Epithelial cell of esophagus (primary cell): ENCODE measurements around the gene GFOD1.

Source experiments
- DNase-seq: peaks from one replicate; pipeline ENCODE4 v3.0.0; 2010; ENCODE audit warnings: low read depth
- H3K4me3 ChIP-seq: 2 replicates; pipeline ENCODE4 v1.5.1; 2011; ENCODE audit warnings: mild to moderate bottlenecking, low read length, control low read depth
- TF ChIP-seq, protein P1 (sequence below): IDR thresholded peaks from 2 replicates; pipeline ENCODE4 v1.5.1; 2011; ENCODE audit warnings: low read depth, mild to moderate bottlenecking, low read length, control low read depth, inconsistent platforms; ENCODE audit not compliant: insufficient read depth; ENCODE audit errors: missing control alignments

The GFOD1 gene

DNA sequence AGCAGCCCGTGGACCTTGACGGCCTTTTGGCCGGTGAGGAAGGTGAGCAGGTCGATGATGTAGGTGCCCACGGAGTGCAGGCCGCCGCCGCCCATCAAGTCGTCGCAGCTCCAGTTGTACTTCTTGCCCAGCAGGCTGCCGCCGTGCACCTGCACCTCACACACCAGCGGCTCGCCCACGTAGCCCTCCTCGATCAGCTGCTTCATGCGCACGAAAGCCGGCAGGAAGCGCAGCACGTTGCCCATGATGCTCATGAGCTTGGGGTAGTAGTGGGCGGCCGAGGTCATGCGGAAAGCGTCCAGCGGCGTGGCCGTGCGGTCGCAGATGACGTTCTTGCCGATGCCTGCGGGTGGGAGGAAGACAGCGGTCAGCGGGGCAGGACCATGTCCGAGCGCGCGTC lies 122.1 kb downstream of the GFOD1 start:
- H3K4me3 ChIP-seq, result no peak overlapping the region
- TF ChIP-seq, protein P1, sequence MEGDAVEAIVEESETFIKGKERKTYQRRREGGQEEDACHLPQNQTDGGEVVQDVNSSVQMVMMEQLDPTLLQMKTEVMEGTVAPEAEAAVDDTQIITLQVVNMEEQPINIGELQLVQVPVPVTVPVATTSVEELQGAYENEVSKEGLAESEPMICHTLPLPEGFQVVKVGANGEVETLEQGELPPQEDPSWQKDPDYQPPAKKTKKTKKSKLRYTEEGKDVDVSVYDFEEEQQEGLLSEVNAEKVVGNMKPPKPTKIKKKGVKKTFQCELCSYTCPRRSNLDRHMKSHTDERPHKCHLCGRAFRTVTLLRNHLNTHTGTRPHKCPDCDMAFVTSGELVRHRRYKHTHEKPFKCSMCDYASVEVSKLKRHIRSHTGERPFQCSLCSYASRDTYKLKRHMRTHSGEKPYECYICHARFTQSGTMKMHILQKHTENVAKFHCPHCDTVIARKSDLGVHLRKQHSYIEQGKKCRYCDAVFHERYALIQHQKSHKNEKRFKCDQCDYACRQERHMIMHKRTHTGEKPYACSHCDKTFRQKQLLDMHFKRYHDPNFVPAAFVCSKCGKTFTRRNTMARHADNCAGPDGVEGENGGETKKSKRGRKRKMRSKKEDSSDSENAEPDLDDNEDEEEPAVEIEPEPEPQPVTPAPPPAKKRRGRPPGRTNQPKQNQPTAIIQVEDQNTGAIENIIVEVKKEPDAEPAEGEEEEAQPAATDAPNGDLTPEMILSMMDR, result no peak
- DNase-seq, result no peak

- TF ChIP-seq, protein P1, result no peak
- no peak for DNase-seq
- no peak overlapping the region for H3K4me3 ChIP-seq
Observed at GRCh38 chr6:13364842-13365241, 122.6 kb downstream of the GFOD1 start.

- H3K4me3 ChIP-seq, result no peak overlapping the region
- peak; percentile 37 for DNase-seq
- TF ChIP-seq, protein P1, result no peak
Observed at GRCh38 chr6:13362412-13362811, 125.0 kb downstream of the GFOD1 start.

DNA sequence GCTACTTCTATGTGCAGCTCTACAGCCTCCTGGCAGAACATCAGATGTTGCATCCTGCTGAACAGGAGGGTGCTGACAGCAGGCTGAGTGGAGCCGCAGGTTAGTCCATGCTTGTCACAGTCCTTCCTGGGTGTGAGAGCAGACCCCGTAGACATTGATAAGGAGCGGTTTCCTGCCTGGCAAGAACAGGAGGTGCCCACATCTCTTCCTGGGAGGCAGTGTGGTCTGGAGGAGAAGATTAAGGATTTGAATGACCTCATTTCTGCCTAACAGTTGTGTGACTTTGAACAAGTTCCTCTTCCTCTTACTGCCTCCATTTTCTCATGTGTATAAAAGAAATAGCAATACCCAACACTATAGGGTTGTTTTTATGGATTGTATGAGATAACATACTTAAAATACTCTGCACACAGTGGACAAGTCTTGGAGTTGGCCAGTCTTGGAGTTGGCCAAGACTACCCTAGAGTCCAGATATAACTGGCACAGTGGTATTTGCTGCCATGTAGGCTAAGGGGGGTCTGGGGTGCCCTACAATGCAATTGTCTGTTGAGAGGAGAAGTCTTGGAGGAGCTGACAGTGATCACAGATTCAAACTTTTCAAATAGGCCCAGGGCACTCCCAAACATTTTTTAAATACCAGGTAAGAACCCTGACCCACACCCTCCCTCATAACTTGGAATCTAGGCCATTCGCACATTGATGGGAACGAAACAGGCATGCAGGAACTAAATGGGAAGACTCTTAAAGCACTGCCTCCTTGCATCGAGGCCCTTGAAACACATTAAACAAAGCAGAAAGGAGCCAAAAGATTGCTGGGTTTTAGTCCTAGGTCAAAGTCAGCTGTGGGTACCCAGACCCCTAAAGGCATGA lies 126.5 kb downstream of the GFOD1 start:
- H3K4me3 ChIP-seq, result no peak overlapping the region
- no peak for DNase-seq
- TF ChIP-seq, protein P1, result no peak

- TF ChIP-seq, protein P1, result no peak
- no peak overlapping the region for H3K4me3 ChIP-seq
- DNase-seq, result no peak
Observed at GRCh38 chr6:13359287-13359686, 128.1 kb downstream of the GFOD1 start.

DNA sequence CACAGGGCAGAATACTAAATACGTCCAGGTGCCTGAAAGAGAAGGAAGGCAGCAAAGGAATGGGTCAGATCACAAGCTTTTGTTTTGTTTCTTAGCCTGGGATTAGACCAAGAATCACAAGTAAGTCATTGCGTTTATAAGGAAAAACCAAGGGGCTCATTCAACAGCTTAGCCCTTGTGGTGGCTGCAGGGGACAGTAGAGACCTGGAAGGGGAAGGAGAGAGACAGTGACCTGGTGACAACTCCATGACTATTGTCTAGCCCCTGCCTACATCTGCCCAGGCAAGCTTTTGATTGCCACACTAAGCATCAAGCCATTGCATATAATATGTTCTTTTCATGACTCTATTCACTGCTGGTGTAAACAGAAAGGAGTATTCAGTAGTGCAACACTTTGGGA lies 128.9 kb downstream of the GFOD1 start:
- TF ChIP-seq, protein P1, result no peak
- H3K4me3 ChIP-seq, result no peak overlapping the region
- DNase-seq, result no peak

DNA sequence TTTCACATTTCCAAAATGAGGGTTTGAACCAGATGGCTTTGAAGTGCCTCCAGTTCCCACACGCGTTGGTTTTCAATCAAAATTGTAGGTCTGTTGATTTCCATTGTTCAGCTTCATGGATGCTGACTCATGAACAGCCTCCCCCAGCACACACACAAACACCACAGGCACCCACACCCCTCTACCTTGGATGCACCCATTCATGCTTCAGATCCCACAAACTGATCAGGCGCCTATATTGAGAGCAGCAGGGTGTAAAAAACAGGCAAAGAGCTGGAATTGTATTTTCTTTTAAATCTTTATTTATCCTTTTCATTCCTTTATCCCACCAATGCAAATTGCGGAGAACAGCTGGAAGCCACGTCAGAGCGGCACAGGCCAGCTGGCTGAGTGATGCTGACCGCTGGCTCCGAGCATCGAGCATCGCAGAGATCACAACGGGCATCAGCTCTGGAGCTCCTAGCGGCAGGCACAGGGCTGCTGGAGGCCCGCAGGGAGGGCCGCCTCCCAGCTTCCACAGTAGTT lies 129.8 kb downstream of the GFOD1 start:
- DNase-seq, result no peak
- TF ChIP-seq, protein P1, result no peak
- no peak overlapping the region for H3K4me3 ChIP-seq
